Fibroblast of pulmonary artery (primary cell): ENCODE results near the gene VILL.

ENCODE experiments used
- DNase-seq: peaks from one replicate; pipeline ENCODE4 v3.0.0-alpha.2; 2010; ENCODE audit warnings: low read depth
- H3K4me3 ChIP-seq: replicated peaks from 2 replicates; pipeline ENCODE4 v1.5.1; 2011; ENCODE audit warnings: low read depth, mild to moderate bottlenecking, control low read depth, low read length, moderate library complexity
- TF ChIP-seq, protein P1 (sequence below): IDR thresholded peaks from 2 replicates; pipeline ENCODE4 v1.5.1; 2011; ENCODE audit warnings: mild to moderate bottlenecking, control low read depth, low read length, inconsistent platforms; ENCODE audit errors: missing control alignments

Gene VILL

DNA sequence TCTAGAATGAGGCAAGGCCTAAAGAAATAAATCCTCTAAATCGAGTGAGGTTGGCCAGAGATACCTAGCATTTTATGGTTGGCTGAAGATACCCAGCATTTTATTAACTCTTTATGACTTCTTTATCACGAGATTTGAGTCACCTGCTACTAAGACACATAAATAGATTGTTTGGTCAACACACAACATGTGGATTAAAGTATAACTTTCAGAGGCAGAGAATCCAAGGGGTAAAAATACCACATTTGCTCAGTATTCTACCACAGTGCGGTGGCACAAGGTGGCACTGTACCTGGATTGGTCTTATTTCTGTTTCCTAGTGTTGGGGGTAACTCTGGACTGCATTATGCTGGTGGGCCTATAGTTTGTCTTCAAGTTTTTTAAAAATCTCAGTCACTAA lies 27.0 kb upstream of the VILL start:
- H3K4me3 ChIP-seq = no peak overlapping the region
- TF ChIP-seq, protein P1, sequence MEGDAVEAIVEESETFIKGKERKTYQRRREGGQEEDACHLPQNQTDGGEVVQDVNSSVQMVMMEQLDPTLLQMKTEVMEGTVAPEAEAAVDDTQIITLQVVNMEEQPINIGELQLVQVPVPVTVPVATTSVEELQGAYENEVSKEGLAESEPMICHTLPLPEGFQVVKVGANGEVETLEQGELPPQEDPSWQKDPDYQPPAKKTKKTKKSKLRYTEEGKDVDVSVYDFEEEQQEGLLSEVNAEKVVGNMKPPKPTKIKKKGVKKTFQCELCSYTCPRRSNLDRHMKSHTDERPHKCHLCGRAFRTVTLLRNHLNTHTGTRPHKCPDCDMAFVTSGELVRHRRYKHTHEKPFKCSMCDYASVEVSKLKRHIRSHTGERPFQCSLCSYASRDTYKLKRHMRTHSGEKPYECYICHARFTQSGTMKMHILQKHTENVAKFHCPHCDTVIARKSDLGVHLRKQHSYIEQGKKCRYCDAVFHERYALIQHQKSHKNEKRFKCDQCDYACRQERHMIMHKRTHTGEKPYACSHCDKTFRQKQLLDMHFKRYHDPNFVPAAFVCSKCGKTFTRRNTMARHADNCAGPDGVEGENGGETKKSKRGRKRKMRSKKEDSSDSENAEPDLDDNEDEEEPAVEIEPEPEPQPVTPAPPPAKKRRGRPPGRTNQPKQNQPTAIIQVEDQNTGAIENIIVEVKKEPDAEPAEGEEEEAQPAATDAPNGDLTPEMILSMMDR = no peak
- DNase-seq = no peak

DNA sequence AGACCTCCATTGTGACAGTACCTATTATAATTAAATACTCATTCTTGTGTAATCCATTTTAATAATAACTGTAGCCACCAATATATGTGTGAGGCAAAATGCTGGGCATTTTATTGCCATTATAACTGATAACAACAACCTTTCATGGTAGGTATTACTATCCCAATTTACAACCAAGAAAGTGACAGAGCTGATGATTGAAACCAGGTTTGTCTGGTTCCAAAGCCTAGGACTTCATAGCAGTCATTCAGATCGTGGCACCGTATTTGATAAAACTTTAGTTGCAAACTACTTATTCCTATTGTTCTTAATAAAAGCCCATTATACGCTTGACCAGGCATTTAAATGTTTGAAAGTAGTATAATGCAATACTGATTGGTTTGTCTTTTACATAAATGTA lies 26.4 kb upstream of the VILL start:
- TF ChIP-seq, protein P1 = no peak
- no peak for DNase-seq
- no peak overlapping the region for H3K4me3 ChIP-seq

DNA sequence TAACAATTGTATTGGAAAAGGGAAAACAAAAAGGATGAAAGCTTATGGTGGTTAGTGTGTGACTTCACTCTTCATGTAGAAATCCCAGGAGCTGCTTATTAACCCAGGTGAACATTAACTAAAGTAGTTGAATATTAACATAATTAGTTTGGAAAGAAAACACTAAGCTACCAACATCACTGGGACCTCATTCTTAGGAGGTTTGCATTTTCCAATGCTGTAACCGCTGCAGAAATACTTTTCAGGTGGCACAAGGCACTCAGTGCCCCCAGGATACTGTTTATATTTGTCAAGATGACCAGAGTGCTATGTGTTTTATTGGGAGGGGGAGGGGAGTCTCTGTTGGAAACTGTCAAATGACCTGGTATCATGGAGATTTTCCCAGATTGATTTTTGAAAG lies 25.9 kb upstream of the VILL start:
- DNase-seq = no peak
- TF ChIP-seq, protein P1 = no peak
- no peak overlapping the region for H3K4me3 ChIP-seq

DNA sequence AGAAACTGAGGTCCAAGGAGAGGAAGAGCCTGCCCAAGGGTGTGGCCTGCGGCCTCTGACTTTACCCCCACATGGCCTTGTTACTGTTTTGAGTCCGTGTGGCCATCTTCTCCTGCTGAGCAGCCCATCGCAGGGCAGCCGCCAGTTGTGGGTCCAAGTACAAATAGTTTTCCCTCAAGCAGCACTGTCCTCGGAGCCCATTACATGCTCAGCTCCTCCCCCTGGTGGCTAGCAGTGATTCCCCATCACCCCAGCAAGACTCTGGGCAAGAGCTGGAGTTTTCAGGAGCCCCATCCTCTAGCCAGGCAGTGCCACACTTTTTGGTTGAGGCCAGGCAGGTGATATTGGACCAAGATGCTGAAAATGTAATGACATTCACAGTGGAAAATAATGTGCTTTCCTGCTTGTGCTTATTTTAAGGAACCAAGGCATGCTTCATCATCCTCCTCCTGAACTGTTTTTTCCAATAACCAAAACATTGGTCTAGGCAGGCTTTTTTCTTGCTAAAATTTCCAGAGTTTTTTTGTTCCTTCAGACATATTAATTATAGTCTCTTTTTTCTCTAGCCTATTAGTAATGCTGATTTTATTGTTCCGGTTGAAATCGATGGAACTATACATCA lies 23.2 kb upstream of the VILL start:
- peak; percentile 78 for DNase-seq
- TF ChIP-seq, protein P1 = peak; percentile 99
- H3K4me3 ChIP-seq = no peak overlapping the region

DNA sequence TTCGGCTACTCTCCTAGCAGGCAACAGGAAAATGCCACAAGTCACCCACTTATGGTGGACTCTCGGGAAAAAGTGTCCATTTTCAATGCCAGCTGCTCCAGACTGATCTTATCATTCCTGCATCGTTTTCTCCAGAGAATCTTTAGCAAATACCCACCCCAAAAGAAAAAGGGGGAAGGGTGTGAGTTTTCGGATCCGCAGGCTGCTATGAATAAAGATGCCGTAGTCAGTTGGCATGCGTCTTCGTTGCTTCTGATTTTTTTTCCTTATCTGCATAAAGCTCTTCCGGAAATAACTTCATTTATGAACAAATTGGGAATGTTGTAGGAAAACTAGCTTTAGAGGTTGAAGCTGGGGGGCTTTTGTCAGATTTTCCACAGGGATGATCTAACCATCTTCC lies 22.4 kb upstream of the VILL start:
- no peak overlapping the region for H3K4me3 ChIP-seq
- no peak for DNase-seq

DNA sequence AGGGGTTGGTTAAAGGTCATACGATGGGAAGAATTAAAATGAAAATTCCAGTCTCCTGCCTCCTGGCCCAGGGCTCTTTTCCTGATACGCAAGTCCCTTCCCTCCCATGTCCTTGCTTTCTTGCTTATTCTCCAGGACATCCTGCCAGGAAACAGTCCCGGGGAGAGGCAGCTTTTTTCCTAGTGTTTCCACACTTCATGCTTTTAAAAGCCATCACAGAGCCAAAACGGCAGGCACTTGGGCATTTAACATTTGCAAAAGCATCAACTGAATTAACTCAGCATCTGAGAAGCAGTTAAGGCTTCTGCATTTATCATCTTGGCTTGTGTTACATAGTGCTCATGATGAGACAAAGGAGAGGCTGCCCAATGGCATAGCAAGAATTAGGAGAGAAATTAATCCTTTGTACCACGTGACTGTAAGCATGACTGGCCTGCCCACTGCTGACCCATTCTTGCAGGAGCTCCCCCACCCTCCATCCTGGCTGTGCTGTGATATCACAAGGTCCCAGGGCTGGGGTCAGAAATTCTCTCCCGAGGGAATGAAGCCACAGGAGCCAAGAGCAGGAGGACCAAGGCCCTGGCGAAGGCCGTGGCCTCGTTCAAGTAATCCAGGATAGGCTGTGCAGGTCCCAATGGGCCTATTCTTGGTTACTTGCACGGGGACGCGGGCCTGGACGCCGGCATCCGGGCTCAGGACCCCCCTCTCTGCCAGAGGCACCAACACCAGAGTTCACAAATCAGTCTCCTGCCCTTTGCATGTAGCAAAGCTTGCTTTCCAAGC lies 21.6 kb upstream of the VILL start:
- TF ChIP-seq, protein P1 = no peak
- no peak overlapping the region for H3K4me3 ChIP-seq
- DNase-seq = no peak

More for the DNA sequence above, 22.4 kb upstream of the VILL start:
- TF ChIP-seq, protein P1 = no peak
